ENCODE measurements around the gene TRIM39. TPM values are rescaled to one million over a fixed set of nuclear protein-coding genes. Genes with fewer than 3 reads are reported as not detected.
"Not testable (repeated sequence)": the region's sequence is repeated elsewhere in the genome, so short reads cannot be mapped to it uniquely, and the experiment has no call there.

The TRIM39 gene
- 11.3 and 13.9 TPM in 2 replicates for total RNA-seq

DNA sequence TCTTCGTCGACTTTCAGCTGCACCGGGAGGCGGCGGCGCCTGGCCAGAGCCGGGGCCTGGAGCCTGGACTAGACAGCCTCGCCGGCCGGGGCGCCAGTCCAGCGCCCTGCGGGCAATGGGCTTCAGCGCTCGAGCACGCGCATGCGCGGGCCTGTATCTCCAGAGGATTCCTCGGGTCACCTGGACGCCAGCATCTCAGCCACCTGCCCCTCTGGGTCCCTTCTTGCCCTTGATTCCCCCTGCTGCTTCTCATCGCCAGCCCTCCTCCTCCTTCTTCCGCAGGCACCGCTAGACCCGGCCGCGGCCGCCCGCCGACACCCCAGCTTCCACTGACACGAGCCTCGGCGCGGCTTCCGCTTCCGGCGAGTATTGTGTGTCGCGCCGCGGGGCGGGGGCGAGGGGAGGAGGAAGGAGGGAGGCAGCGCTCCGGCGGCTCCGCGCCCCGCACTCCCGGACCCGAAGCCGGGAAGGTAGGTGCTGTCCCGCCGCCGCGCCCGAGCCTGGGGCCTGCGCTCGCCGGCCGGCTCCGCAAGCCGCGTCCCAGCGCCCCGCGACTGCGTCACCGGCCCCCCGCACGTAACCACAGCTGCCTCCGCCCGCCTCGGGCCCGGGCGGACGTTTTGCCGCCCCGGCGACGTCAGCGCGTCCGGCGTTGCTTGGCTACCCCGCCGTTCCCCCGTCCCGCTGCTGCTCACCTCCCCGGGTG, at the start of gene TRIM39:
TRIM39 (plus strand) TSS at position 402 of the 706 bp plus-strand sequence. CDS start 2,391 bp downstream, outside the sequence.
- intact Hi-C loops (cut with micrococcal nuclease): loop anchor here (1.0 to 10.0 kb wide), 12 partner anchors 113 to 1851 kb away; partner anchors contain the start of genes ABCF1, AGPAT1, GTF2H4 and HLA-B

DNA sequence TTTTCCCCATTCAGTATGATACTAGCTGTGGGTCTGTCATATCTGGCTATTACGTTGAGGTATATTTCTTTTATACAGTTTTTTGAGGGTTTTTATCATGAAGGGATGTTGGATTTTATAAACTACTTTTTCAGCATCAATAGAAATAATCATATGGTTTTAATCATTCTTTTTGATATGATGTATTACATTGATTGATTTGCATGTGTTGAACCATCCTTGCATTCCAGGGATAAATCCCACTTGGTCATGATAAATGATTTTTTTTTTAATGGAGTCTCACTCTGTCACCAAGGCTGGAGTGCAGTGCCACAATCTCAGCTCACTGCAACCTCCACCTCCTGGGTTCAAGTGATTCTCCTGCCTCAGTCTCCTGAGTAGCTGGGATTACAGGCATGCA, 45.7 kb upstream of the TRIM39 start:
- intact Hi-C loops (cut with micrococcal nuclease): not testable (repeated sequence)

DNA sequence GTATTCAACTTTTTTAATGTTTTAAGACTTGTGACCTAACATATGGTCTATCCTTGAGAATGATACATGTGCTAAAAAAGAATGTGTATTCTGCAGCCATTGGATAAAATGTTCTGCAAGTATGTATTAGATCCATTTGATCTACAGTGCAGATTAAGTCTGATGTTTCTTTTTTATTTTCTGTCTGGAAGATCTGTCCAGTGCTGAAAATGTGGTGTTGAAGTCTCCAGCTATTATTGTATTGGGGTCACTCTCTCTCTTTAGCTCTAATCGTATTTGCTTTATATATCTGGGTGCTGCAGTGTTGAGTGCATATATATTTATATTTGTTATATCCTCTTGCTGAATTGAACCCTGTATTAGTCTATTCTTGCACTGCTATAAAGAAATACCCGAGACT, 44.2 kb upstream of the TRIM39 start:
- intact Hi-C loops (cut with micrococcal nuclease): no loop called here

DNA sequence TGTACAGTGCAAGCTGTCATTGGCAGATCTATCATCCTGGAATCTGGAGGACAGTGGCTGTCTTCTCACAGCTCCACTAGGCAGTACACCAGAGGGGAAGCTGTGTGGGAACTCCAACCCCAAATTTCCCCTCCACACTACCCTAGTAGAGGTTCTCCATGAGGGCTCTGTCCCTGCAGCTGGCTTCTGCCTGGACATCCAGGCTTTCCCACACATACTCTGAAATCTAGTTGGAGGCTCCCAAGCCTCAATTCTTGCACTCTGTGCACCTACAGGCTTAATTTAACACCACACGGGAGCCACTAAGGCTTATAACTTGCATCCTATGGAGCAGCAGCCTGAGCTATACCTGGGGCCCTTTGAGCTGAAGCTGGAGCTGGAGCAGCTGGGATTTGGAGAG, 43.0 kb upstream of the TRIM39 start:
- intact Hi-C loops (cut with micrococcal nuclease): no loop called here

DNA sequence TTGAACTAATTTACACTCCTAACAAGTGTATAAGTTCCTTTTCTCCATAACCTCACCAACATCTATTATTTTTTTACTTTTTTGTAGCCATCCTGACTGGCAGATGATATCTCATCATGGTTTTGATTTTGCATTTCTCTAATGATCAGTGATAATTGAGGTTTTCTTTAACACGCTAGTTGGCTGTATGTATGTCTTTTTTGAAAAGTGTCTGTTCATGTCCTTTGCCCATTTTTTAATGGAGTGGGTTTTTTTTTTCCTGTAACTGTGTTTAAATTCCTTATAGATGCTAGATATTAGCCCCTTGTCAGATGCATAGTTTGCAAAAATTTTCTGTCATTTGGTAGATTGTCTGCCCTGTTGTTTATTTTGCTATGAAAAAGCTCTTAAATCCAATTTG, 39.6 kb upstream of the TRIM39 start:
- intact Hi-C loops (cut with micrococcal nuclease): no loop called here

DNA sequence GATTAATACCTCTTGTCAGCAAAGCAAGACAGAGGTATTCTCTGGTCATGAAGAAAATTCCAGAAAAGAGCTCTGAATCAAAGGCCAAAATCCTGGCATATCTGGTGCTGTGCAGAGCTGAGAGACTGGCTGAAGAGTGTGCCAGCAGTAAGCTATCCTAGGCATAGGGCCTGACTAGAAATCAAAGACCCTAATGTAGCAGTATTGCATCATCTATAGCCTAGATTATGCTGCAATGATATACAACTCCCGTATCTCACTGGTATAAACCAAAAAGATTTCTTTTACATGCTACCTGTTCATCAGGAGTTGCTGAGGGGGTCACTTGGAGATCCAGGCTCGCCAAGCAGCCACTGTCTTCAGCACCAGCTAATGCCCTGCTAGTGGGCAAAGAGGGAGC, 30.9 kb upstream of the TRIM39 start:
- intact Hi-C loops (cut with micrococcal nuclease): no loop called here

DNA sequence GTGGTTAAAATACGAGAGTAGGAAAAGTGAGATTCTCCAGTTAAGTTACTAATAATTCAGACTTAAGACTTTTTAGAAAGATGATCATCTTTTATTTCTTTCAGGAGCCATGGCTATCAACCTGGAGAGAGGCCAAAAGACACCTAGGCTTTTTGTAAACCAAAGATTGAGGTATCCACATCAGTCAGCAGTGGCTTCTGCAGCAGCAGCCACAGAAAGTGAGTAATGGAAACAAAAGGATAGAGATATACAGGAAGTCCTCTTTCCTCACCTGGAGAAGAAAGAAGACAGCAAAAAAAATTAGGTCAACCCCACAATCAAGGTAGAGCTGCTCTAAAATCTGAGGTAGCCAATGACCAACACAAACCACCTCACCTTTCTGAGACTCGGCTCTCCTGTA, 22.7 kb upstream of the TRIM39 start:
- intact Hi-C loops (cut with micrococcal nuclease): no loop called here

DNA sequence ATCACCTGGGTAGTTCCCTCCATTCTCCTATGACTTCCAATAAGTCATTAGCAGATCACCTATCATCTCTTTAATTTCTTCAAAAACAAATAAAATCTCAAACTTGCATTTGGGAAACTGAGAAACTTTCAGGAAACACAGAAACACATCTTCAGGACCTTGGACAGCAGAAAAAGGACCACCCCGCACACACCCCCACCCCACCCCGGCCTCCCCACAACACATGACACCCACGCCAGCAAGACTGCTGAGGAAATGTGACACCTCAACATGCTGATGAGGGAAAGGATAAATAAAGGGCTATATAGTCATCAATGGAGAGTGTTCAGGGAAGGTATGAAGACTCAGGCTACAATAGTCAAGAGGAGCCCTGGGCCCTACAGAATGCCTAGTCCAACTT, 15.6 kb upstream of the TRIM39 start:
- intact Hi-C loops (cut with micrococcal nuclease): no loop called here

DNA sequence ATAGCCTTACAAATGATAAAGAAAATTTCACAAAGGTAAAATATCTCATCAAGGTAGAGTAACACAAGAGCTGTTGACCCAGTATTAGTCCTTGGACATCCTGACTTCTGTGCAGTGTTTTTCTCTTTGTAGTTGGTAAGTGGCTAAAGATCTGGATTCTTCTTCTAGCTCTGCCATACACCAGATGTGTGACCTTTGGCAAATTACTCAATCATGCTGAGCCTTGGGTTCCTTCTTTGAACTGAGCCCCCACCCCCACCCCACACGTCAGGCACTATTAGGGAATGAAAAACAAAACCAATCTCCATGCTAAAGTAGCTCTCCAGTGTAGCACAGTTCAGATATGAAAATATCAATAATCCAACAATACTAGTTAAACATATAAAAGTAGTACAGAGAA, 15.1 kb upstream of the TRIM39 start:
- intact Hi-C loops (cut with micrococcal nuclease): no loop called here

DNA sequence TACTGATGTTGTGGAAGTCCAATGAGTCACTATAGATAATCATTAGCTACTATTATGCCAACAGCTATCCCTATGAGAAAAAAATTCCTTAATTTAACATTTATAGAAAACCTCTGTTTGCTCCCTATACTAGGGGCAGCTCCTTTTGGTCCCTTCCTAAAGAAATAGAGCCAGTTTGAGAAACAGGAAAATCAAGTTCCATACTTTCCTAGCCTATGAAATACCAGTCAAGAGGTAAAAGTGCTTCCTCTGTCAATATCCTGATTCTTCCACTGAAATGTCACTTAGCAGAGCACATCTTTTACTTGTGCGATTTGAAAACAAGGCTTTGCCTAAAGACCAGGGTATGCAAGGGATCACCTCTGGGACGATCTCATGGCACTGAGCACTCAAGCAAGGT, 14.5 kb upstream of the TRIM39 start:
- intact Hi-C loops (cut with micrococcal nuclease): no loop called here

DNA sequence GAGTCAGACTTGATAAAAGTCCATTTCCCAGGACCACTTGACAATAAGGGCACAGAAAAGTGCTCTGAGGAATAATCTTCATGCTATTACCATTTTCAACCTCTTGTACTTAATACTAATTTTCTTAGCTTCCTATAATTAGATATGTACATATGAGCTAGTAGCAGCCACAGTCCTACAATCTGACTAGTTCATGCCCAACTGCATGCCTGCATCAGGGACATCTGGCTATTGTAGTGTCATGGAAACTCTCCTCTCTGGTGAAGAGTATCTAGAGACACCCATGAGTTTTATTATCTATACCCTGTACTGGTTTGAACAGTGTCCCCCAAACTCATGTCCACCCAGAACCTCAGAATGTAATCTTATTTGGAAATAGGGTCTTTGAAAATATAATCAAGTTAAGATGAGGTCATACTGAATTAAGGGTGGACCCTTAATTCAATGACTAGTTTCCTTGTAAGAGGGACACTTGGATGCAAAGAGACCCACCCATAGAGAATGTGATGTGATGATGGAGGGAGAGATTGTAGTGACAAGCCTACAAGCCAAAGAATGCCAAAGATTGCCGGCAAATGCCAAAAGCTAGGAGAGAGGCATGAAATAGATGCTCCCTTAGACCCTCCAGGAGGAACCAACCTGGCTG, 13.9 kb upstream of the TRIM39 start:
- intact Hi-C loops (cut with micrococcal nuclease): no loop called here

DNA sequence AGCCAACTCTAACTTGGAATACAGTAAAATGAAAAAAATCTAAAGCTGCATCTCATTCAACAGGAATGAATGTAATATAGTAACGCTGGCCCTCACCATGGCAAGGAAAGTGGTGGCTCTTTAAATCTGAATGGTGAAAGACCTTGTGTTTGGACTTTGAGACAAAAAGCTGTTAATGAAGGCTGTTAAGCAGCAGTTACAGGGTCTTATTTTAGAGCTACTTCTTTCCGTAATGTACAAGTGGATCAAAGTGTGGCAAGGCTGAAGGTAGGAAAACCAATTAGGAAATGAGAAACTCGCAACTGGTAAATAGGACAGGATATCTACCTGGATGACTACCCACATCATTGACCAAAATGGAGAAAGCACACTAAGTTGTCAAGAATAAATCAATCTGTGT, 11.6 kb upstream of the TRIM39 start:
- intact Hi-C loops (cut with micrococcal nuclease): no loop called here

DNA sequence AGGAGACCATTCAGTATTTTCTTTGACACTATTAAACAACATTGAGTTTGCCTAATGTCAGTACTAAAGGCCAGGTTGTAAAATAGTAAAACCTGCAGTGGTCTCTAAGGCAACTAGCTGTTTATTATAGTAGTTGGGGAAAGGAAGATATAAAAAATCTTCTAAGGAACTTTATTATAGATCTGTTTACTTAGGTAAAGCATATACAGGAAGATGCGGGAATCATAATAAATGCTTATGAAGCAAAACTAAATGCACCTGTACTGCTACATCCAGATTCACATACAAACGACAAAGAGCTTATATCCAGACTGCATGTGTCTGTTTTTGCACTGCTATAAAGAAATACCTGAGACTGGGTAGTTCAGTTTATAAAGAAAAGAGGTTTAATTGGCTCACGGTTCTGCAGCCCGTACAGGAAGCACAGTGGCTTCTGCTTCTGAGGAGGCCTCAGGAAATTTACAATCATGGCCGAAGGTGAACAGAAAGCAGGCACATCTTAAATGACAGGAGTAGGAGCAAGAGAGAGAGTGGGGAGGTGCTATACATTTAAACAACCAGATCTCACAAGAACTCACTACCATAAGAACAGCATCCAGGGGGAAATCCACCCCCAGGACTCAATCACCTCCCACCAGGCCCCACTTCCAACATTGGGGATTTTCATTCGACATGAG, 8.7 kb upstream of the TRIM39 start:
- intact Hi-C loops (cut with micrococcal nuclease): no loop called here

DNA sequence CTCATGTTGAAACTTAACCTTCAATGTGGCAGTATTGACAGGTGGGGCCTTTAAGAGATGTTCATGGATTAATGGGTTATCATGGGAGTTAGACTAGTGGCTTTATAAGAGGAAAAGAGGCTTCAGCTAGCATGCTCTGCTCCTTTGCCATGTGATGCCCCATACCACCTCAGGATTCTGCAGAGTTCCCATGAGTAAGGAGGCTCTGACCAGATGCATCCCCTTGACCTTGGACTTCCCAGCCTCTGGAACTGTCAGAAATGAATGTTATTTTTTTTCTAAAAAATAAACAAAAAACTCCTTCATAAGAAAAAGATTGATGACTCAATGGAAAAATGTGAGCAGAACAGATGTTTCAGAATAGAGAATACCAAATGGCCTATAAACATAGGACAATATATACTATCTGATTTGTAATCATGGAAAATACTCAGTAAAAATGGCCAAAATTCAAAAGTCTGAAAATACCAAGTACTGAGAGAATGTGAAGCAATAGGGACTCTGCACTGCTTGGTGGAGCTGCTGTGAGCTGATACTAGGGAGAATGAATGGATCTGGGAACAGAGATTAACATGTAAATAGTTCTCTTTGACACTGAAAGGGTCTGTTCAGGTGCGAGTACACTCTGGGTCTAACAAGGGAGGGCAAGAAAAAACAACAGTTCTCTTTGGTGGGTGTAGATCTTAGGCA, 7.4 kb upstream of the TRIM39 start:
- intact Hi-C loops (cut with micrococcal nuclease): no loop called here

DNA sequence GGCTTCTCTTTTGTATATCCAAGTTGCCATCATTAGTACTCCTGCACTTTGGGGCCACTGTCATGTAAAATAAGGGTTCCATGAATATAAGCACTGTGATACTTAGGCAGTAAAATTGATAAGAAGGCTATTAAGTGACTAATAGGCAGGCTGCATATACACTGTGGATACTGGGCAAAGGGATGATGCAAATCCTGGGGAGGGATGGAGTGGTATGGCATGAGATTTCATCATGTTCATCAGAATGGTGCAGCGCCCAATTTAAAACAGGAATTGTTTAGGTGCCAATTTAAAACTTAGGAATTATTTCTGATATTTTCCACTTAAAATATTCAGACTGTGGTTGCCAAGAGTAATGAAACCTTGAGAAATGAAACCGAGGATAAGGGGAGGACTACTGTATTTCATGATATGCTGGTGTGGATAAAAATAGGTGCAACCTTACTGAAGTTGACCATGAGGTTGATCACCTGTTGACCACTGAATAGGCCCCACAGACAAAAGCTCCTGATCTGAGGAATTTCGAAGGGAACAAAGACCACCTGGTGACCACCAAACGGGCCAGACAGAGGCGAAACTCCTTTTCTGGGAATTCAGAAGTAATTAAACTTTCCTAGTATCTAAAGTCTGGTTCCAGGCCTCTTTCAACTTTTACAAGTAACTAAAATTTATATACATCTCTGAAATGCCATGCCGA, 4.9 kb upstream of the TRIM39 start:
- intact Hi-C loops (cut with micrococcal nuclease): loop anchor here (10.0 kb wide), 1 partner anchor 357 kb away; no protein-coding TSS in a partner anchor

DNA sequence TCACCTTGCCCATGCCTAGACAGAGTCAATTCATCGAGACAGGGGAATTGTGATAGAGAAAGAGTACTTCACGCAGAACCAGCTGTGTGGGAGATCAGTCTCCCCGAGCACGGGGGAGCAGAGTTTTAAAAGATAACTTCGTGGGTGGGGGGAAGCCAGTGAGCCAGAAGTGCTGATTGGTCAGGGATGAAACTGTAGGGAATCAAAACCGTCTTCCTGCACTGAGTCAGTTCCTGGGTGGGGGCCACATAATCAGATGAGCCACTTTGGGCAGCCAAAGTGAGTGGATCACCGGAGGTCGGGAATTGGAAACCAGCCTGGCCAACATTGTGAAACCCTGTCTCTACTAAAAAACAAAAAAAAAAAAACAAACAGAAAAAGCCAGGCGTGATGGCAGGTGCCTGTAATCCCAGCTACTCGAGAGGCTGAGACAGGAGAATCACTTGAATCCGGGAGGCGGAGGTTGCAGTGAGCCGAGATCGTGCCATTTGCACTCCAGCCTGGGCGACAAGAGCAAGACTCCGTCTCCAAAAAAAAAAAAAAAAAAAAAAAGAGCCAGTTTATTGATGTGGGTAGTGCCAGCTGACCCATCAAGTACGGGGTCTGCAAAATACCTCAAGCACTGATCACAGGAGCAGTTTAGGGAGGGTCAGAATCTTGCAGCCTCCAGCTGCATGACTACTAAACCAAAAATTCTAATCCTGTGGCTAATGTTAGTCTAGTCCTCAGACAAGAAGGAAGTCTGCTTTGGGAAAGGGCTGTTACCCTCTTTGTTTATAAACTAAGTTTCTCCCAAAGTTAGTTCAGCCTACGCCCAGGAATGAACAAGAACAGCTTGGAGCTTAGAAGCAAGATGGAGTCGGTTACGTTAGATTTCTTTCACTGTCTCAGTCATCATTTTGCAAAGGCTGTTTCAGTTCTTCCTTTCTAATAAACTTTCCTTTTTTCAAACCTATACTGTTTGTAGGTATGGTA, 3.9 kb upstream of the TRIM39 start:
- intact Hi-C loops (cut with micrococcal nuclease): loop anchor here (10.0 kb wide), 1 partner anchor 358 kb away; no protein-coding TSS in a partner anchor

DNA sequence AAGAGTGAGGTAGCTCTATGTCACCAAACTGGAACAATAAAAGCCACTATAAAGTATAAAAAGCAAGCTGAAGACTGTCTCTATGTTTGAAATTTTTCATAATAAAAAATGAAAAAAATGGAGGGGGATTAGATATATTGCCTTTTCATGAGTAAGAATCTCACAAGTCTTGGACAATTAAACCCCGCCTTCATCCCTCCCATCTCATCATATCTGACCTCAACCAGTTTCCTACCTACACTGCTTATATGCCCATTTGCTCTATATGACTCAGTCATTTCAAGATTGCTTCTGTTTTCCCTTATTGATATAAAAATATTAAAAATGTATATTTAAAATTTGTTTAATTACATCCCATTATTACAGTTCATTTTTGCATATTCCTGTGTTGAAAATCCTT, 2.9 kb upstream of the TRIM39 start:
- intact Hi-C loops (cut with micrococcal nuclease): loop anchor here (10.0 kb wide), 1 partner anchor 359 kb away; no protein-coding TSS in a partner anchor

DNA sequence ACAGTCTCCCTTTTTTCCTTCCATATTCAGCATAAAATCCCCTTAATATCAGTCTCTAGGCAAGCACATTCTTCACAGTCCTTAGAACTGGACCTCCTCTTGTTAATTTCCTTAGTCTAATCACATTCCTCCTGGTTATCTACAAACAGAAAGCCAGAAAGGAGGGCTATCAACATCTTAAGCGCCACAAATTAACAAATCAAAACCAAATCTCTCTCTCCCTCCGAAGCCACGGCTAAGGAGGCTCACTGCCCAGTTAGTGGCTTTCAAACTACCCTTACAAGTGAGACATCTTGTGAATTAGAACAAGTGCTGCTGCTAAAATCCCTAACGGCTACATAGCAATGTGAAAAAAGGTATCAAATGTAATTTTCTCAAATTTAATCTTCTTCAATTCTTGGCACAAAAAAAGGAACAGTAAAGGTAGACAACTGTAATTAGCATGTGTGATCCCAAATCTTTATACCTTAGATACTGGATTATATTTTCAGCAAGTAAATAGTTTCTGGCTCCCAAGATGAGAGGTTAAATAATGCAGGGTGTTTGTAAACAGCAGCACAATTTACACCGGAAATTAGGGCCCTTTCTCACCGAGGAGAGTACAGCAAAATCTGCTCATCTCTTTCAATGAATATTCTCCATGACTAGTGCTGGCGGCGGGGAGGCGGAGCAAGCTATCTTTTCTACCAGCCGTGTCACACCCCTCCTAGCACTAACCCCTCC, 1.4 kb upstream of the TRIM39 start:
- intact Hi-C loops (cut with micrococcal nuclease): loop anchor here (1.0 to 10.0 kb wide), 9 partner anchors 20 to 1852 kb away; partner anchors contain the start of genes ABCF1, AGPAT1, GNL1 and HLA-B

All from T-helper 1 cell treated with Interleukin-12 subunit alpha and Interleukin-12 subunit beta and Interleukin-4 antibody, amounts not matched to agents 30 ng/mL and 1 ng/mL, for 36 hours (primary cell).